Measurements from ENCODE around the gene NDUFS3. TPM values are rescaled to one million over a fixed set of nuclear protein-coding genes. Genes with fewer than 3 reads are reported as not detected.
A peak's percentile ranks its signal among the peaks of the same experiment; 100 is the strongest.
"Not testable (repeated sequence)": the region's sequence is repeated elsewhere in the genome, so short reads cannot be mapped to it uniquely, and the experiment has no call there.

The NDUFS3 gene
- 100 to 1,000 TPM; 105 to 108 TPM for total RNA-seq

GRCh38 chr11:47578524-47579494 is at the start of gene NDUFS3, which contains the start of gene KBTBD4:
TSS of gene NDUFS3 (plus strand) at chr11:47579074. CDS start at chr11:47579092, 18 bp downstream.
TSS of gene KBTBD4 (minus strand) at chr11:47578970. CDS start at chr11:47578951, 19 bp downstream.
- peak; percentile 94 for DNase-seq
- ATAC-seq (ENCODE audit: low read depth), result peak; percentile 95
- H3K27me3 Mint-ChIP-seq, result no peaks in the 10 kb centered on the region
- peak within 1 kb of the TSS; percentile 96 for H3K27ac Mint-ChIP-seq
- H3K9me3 Mint-ChIP-seq, result no peaks in the 10 kb centered on the region
- peak within 1 kb of the TSS; percentile 99 for H3K4me3 Mint-ChIP-seq
- H3K36me3 Mint-ChIP-seq, result peaks cover 46% of the 10 kb centered on the region
- peaks cover 19% of the 10 kb centered on the region for H3K4me1 Mint-ChIP-seq
- POLR2A ChIA-PET, result interaction anchor here (0.6 to 6.8 kb wide), 10 partner anchors 9 to 251 kb away, joined by 3 to 49 read pairs (median 6); partner anchors contain the start of genes AGBL2 and PTPMT1

- DNase-seq (no peak), ATAC-seq (ENCODE audit: low read depth) (no peak)
- H3K9me3 Mint-ChIP-seq, result no peaks in the 10 kb centered on the region
- POLR2A ChIA-PET, result interaction anchor here (1.5 kb wide), 1 partner anchor 35 kb away, joined by 4 read pairs; the partner anchor contains the start of gene PTPMT1
- H3K4me1 Mint-ChIP-seq, result peaks cover 16% of the 10 kb centered on the region
- no peaks in the 10 kb centered on the region for H3K27me3 Mint-ChIP-seq
- peaks cover 8% of the 10 kb centered on the region for H3K36me3 Mint-ChIP-seq
- H3K4me3 Mint-ChIP-seq, result no peak overlapping the region
- H3K27ac Mint-ChIP-seq, result no peak overlapping the region
Measured at GRCh38 chr11:47529951-47530350, 48.9 kb upstream of the NDUFS3 start.

- H3K27me3 Mint-ChIP-seq; H3K9me3 Mint-ChIP-seq; ATAC-seq (ENCODE audit: low read depth); H3K4me3 Mint-ChIP-seq; H3K27ac Mint-ChIP-seq; DNase-seq: not testable (repeated sequence)
- POLR2A ChIA-PET, result interaction anchor here (1.5 kb wide), 1 partner anchor 35 kb away, joined by 4 read pairs; the partner anchor contains the start of gene PTPMT1
- Mint-ChIP-seq H3K36me3 (peaks cover 11% of the 10 kb centered on the region), H3K4me1 (peaks cover 12% of the 10 kb centered on the region)
Measured at GRCh38 chr11:47530721-47531120, 48.2 kb upstream of the NDUFS3 start.

GRCh38 chr11:47531666-47532065 is 47.2 kb upstream of the NDUFS3 start:
- ATAC-seq (ENCODE audit: low read depth) (no peak), DNase-seq (no peak)
- Mint-ChIP-seq H3K36me3 (peaks cover 12% of the 10 kb centered on the region), H3K27me3 (no peaks in the 10 kb centered on the region), H3K9me3 (no peaks in the 10 kb centered on the region), H3K4me1 (peaks cover 9% of the 10 kb centered on the region), H3K4me3 (no peak overlapping the region), H3K27ac (no peak overlapping the region)
- POLR2A ChIA-PET, result interaction anchor here (1.5 kb wide), 1 partner anchor 34 kb away, joined by 4 read pairs; the partner anchor contains the start of gene PTPMT1

- no peak overlapping the region for H3K4me3 Mint-ChIP-seq
- ATAC-seq (ENCODE audit: low read depth) (no peak), DNase-seq (no peak)
- peaks cover 14% of the 10 kb centered on the region for H3K36me3 Mint-ChIP-seq
- no peak overlapping the region for H3K27ac Mint-ChIP-seq
- H3K27me3 Mint-ChIP-seq, result no peaks in the 10 kb centered on the region
- peaks cover 9% of the 10 kb centered on the region for H3K4me1 Mint-ChIP-seq
- POLR2A ChIA-PET, result interaction anchor here (0.6 kb wide), 1 partner anchor 46 kb away, joined by 6 read pairs; the partner anchor contains the start of genes KBTBD4 and NDUFS3
- no peaks in the 10 kb centered on the region for H3K9me3 Mint-ChIP-seq
Measured at GRCh38 chr11:47532597-47533213, 46.2 kb upstream of the NDUFS3 start.

- no peak overlapping the region for H3K27ac Mint-ChIP-seq
- H3K36me3 Mint-ChIP-seq, result peaks cover 18% of the 10 kb centered on the region
- DNase-seq, result no peak
- POLR2A ChIA-PET, result interaction anchor here (0.6 kb wide), 1 partner anchor 204 kb away, joined by 5 read pairs; no protein-coding TSS in a partner anchor
- H3K9me3 Mint-ChIP-seq, result no peaks in the 10 kb centered on the region
- no peak overlapping the region for H3K4me3 Mint-ChIP-seq
- no peaks in the 10 kb centered on the region for H3K27me3 Mint-ChIP-seq
- peaks cover 9% of the 10 kb centered on the region for H3K4me1 Mint-ChIP-seq
- ATAC-seq (ENCODE audit: low read depth), result no peak
Measured at GRCh38 chr11:47533690-47534151, 45.2 kb upstream of the NDUFS3 start.

- Mint-ChIP-seq H3K36me3 (peaks cover 21% of the 10 kb centered on the region), H3K4me3 (no peak overlapping the region), H3K27me3 (no peaks in the 10 kb centered on the region), H3K27ac (no peak overlapping the region), H3K9me3 (no peaks in the 10 kb centered on the region), H3K4me1 (peaks cover 10% of the 10 kb centered on the region)
- DNase-seq, result no peak
- ATAC-seq (ENCODE audit: low read depth), result no peak
- POLR2A ChIA-PET, result interaction anchor here (0.6 kb wide), 1 partner anchor 41 kb away, joined by 3 read pairs; no protein-coding TSS in a partner anchor
Measured at GRCh38 chr11:47534704-47535251, 44.1 kb upstream of the NDUFS3 start.

- H3K27me3 Mint-ChIP-seq, result no peaks in the 10 kb centered on the region
- H3K9me3 Mint-ChIP-seq, result no peaks in the 10 kb centered on the region
- H3K4me1 Mint-ChIP-seq, result peaks cover 21% of the 10 kb centered on the region
- peaks cover 23% of the 10 kb centered on the region for H3K36me3 Mint-ChIP-seq
- POLR2A ChIA-PET, result no interaction called here
- ATAC-seq (ENCODE audit: low read depth) (no peak), DNase-seq (no peak)
- H3K27ac Mint-ChIP-seq, result no peak overlapping the region
- H3K4me3 Mint-ChIP-seq, result no peak overlapping the region
Measured at GRCh38 chr11:47536915-47537314, 42.0 kb upstream of the NDUFS3 start.

- no peaks in the 10 kb centered on the region for H3K27me3 Mint-ChIP-seq
- H3K9me3 Mint-ChIP-seq, result no peaks in the 10 kb centered on the region
- H3K36me3 Mint-ChIP-seq, result peaks cover 23% of the 10 kb centered on the region
- ATAC-seq (ENCODE audit: low read depth) (no peak), DNase-seq (no peak)
- no peak overlapping the region for H3K4me3 Mint-ChIP-seq
- no peak overlapping the region for H3K27ac Mint-ChIP-seq
- POLR2A ChIA-PET, result interaction anchor here (0.7 kb wide), 1 partner anchor 182 kb away, joined by 3 read pairs; no protein-coding TSS in a partner anchor
- H3K4me1 Mint-ChIP-seq, result peaks cover 26% of the 10 kb centered on the region
Measured at GRCh38 chr11:47538741-47539565, 39.9 kb upstream of the NDUFS3 start.

GRCh38 chr11:47539681-47540039 is 39.2 kb upstream of the NDUFS3 start:
- H3K4me3 Mint-ChIP-seq, result no peak overlapping the region
- H3K4me1 Mint-ChIP-seq, result peaks cover 31% of the 10 kb centered on the region
- no peak for DNase-seq
- ATAC-seq (ENCODE audit: low read depth), result no peak
- H3K9me3 Mint-ChIP-seq, result no peaks in the 10 kb centered on the region
- H3K27me3 Mint-ChIP-seq, result no peaks in the 10 kb centered on the region
- POLR2A ChIA-PET, result no interaction called here
- peaks cover 23% of the 10 kb centered on the region for H3K36me3 Mint-ChIP-seq
- H3K27ac Mint-ChIP-seq, result no peak overlapping the region

GRCh38 chr11:47541070-47541469 is 37.8 kb upstream of the NDUFS3 start:
- H3K4me3 Mint-ChIP-seq, result no peak overlapping the region
- H3K9me3 Mint-ChIP-seq, result no peaks in the 10 kb centered on the region
- POLR2A ChIA-PET, result no interaction called here
- H3K4me1 Mint-ChIP-seq, result peaks cover 28% of the 10 kb centered on the region
- peaks cover 20% of the 10 kb centered on the region for H3K36me3 Mint-ChIP-seq
- DNase-seq, result no peak
- no peaks in the 10 kb centered on the region for H3K27me3 Mint-ChIP-seq
- ATAC-seq (ENCODE audit: low read depth), result no peak
- H3K27ac Mint-ChIP-seq, result peak overlapping the region; percentile 30

- POLR2A ChIA-PET, result no interaction called here
- Mint-ChIP-seq H3K36me3 (peaks cover 16% of the 10 kb centered on the region), H3K27ac (no peak overlapping the region), H3K9me3 (no peaks in the 10 kb centered on the region), H3K4me1 (peaks cover 34% of the 10 kb centered on the region), H3K27me3 (no peaks in the 10 kb centered on the region), H3K4me3 (no peak overlapping the region)
- DNase-seq (no peak), ATAC-seq (ENCODE audit: low read depth) (no peak)
Measured at GRCh38 chr11:47545298-47545697, 33.6 kb upstream of the NDUFS3 start.

Measured in activated naive CD8-positive, alpha-beta T cell treated with anti-CD3 and anti-CD28 coated beads, Interleukin-2, amount 10 ng/mL, durations not matched to agents 7 days and 5 days (primary cell).